GM06990 (cell line): ENCODE data around the gene KRTAP2-3.
"Not testable (repeated sequence)": the region's sequence is repeated elsewhere in the genome, so short reads cannot be mapped to it uniquely, and the experiment has no call there.

ENCODE experiments used
- DNase-seq: peaks from one replicate; pipeline ENCODE4 v3.0.0-alpha.2; 2011; ENCODE audit not compliant: insufficient read length; ENCODE audit errors: extremely low read depth
- H3K27me3 ChIP-seq: replicated peaks from 2 replicates; pipeline ENCODE4 v1.6.0; 2011; ENCODE audit warnings: low read length; ENCODE audit not compliant: control insufficient read depth, insufficient read depth
- H3K36me3 ChIP-seq: 2 replicates; pipeline ENCODE4 v1.5.1; 2011; ENCODE audit warnings: low read length; ENCODE audit not compliant: control insufficient read depth, insufficient read depth
- H3K4me3 ChIP-seq: replicated peaks from 2 replicates; pipeline ENCODE4 v1.5.1; 2011; ENCODE audit warnings: low read depth, mild to moderate bottlenecking, control low read depth, low read length
- CTCF ChIP-seq: IDR thresholded peaks from 2 replicates; pipeline ENCODE4 v1.5.1; 2011; ENCODE audit warnings: low read length, control low read depth, mild to moderate bottlenecking, inconsistent platforms; ENCODE audit not compliant: insufficient read depth, poor library complexity, severe bottlenecking

The KRTAP2-3 gene

DNA sequence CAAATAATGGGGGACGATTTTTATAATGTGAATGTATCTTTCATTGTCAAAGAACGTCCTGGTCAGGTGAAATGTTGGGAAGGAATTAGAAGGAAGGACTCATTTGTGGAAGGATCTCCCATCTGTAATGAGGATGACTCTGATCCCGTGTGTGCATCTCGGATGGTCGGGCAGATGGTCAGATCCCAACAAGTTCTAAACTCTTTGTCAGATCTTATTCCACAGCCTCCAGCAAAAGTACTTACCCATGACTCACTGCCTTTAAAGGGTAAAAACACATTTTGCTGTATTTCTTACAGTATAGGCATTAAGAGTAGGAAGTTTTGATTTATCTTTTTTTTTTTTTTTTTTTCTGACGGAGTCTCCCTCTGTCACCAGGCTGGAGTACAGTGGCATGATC, 38.6 kb upstream of the KRTAP2-3 start:
- H3K27me3 ChIP-seq = no peaks in the 10 kb centered on the region
- H3K4me3 ChIP-seq = no peak overlapping the region
- no peak for TF ChIP-seq CTCF
- DNase-seq = no peak
- H3K36me3 ChIP-seq = no peaks in the 10 kb centered on the region

DNA sequence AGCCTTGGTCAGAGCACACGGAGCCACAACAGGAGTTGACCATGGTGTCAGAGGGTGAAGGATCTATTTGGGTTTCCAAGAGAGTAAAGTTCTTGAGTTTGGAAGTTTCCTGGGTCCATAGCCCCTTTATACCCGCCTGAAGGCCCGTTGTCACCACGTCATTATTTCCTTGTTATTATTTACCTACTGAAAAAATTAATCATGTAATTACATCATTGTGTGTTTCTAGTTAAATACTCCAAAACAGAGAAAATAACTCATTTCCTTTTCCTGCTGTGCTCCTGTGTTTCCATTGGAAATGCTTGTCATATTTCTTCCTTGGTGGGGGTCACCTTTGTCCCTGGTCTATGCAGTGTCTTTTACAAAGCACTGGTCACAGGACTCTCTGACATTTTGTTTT, 38.1 kb upstream of the KRTAP2-3 start, which contains the start of gene KRTAP4-8:
Gene KRTAP4-8 (minus strand): TSS at position 101 of the 400 bp plus-strand sequence. CDS start 58 bp downstream, at position 43.
- Histone ChIP-seq H3K27me3 (no peaks in the 10 kb centered on the region), H3K36me3 (no peaks in the 10 kb centered on the region), H3K4me3 (no peak within 1 kb of the TSS)
- no peak for TF ChIP-seq CTCF
- no peak for DNase-seq

DNA sequence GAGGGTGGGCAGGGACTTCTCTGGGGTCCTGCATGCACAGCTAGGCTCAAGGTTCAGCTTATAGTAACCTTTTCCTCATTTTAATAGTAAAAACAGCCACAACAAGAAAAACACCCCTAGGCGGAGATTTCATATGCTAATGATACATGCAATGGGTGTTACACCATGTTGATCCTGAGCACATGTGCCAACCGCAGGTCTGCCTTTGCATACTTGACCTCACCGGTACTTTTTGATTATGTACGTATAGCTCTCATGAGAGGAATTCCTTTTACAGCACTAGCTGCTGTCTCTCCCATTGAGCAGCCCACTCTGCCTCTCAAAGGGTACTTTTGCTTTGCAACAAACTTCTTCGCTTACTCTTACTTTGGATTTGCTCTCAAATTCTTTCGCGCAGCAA, 36.1 kb upstream of the KRTAP2-3 start:
- Histone ChIP-seq H3K36me3 (no peaks in the 10 kb centered on the region), H3K4me3 (no peak overlapping the region), H3K27me3 (no peaks in the 10 kb centered on the region)
- DNase-seq = no peak
- no peak for TF ChIP-seq CTCF

- DNase-seq, H3K27me3 ChIP-seq: not testable (repeated sequence)
Observed at GRCh38 chr17:41088760-41089352, 28.9 kb upstream of the KRTAP2-3 start.

GRCh38 chr17:41084100-41084856, 24.4 kb upstream of the KRTAP2-3 start, which contains the start of gene KRTAP4-7:
TSS of gene KRTAP4-7 (plus strand) at chr17:41084150. CDS start at chr17:41084207, 57 bp downstream.
- H3K4me3 ChIP-seq = not testable (repeated sequence)

More at GRCh38 chr17:41088760-41089352, 28.9 kb upstream of the KRTAP2-3 start:
- H3K36me3 ChIP-seq, H3K4me3 ChIP-seq: not testable (repeated sequence)

DNA sequence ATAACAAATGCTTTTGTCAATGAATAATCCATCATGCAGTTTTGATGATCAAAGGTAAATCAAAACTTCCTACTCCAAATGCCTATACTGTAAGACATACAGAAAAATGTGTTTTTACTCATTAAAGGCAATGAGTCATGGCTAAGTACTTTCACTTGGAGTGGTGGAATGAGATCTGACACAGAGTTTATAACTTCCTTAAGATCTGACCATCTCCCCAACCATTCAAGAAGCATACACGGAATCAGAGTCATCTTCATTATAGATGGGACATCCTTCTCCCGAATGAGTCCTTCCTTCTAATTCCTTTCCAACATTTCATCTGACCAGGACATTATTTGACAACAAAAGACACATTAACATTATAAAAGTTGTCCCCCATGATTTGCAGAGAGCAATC, 23.5 kb upstream of the KRTAP2-3 start:
- H3K4me3 ChIP-seq, H3K36me3 ChIP-seq, DNase-seq, H3K27me3 ChIP-seq: not testable (repeated sequence)

More at GRCh38 chr17:41084100-41084856, 24.4 kb upstream of the KRTAP2-3 start, which contains the start of gene KRTAP4-7:
- DNase-seq, H3K36me3 ChIP-seq, H3K27me3 ChIP-seq: not testable (repeated sequence)

DNA sequence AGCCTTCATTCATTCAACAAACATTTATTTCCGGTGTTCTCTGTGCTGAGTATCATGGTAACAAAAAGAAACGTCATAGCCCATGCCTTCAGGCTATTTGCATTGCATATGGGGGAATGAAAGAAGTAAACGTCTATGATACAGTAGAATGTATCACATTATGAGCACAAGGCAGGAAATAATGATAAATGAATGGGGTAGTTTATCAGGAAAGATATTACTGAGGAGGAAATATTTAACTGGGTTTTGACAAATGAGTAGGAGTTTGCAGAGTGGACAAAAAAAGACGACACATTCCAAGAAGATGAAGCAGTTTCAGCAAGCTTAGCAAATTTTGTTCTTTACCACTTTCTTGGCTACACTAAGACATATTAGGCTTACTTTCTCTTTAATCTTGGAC, 22.7 kb upstream of the KRTAP2-3 start:
- no peaks in the 10 kb centered on the region for H3K27me3 ChIP-seq
- H3K36me3 ChIP-seq = no peaks in the 10 kb centered on the region
- no peak for DNase-seq
- no peak for TF ChIP-seq CTCF
- no peak overlapping the region for H3K4me3 ChIP-seq
